Lower leg skin (tissue), 3 donors: ENCODE data around the gene ELMO3.

Experiments
- CTCF ChIP-seq, 3 donors: fragments of 450-650 bp; IDR thresholded peaks; one replicate each; pipeline ENCODE4 v1.5.1; 2016; ENCODE audit warnings: antibody characterized with exemption in 3 of 3, mild to moderate bottlenecking in 3 of 3, moderate library complexity in 2 of 3
- POLR2A ChIP-seq, 2 donors: fragments of 450-650 bp; IDR thresholded peaks; one replicate each; pipeline ENCODE4 v1.6.1; 2016 to 2017; ENCODE audit warnings: antibody characterized with exemption in 2 of 2, mild to moderate bottlenecking in 1 of 2, moderate library complexity in 1 of 2

- TF ChIP-seq CTCF (IDR thresholded peaks at IDR 0.05) (no peak), POLR2A (IDR thresholded peaks at IDR 0.05) (no peak)
These were observed 31.2 kb downstream of the ELMO3 start for GRCh38 chr16:67229906-67230808.
